ENCODE data around the gene CD300LG. TPM values are rescaled to one million over a fixed set of nuclear protein-coding genes. Genes with fewer than 3 reads are reported as not detected.
"Not testable (repeated sequence)": the region's sequence is repeated elsewhere in the genome, so short reads cannot be mapped to it uniquely, and the experiment has no call there.

CD300LG gene, protein sequence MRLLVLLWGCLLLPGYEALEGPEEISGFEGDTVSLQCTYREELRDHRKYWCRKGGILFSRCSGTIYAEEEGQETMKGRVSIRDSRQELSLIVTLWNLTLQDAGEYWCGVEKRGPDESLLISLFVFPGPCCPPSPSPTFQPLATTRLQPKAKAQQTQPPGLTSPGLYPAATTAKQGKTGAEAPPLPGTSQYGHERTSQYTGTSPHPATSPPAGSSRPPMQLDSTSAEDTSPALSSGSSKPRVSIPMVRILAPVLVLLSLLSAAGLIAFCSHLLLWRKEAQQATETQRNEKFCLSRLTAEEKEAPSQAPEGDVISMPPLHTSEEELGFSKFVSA
- total RNA-seq (2014; rRNA removed; shearing (Covaris generic)): not detected in 2 replicates
- total RNA-seq (2022): not detected in 2 replicates
- not detected for Bru-seq, nascent RNA
- not detected for BruChase-seq, experiment 1, labeled RNA remaining after a 6-hour chase
- BruChase-seq, experiment 2, labeled RNA remaining after a 2-hour chase: not detected
- long read RNA-seq: 0 reads

DNA sequence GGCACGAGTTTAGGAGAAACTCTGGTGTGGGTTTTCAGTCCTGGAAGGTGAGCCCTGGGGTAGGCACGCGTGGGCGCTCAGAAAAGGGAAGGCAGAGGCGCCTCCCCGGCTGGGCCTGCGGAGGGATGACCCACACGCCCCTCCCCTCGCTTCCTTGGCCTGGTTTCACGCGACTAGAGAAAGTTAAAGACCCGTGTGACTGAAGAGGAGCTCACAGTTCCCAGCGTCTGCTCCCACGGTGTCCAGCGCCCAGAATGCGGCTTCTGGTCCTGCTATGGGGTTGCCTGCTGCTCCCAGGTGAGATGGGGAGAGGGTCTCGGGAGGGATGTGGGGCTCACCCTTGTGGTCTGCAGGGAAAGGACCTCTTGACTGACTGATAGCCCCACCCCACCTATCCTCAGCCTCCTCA lies at the start of gene CD300LG:
TSS of gene CD300LG (plus strand) at position 214 of the 409 bp plus-strand sequence. CDS start at position 255, 41 bp downstream.
- no peaks in the 10 kb centered on the region for H3K79me2 ChIP-seq (ENCODE audit: insufficient read depth, low read depth, low read length)
- no peak within 1 kb of the TSS for H3K4me3 ChIP-seq (ENCODE audit: low read depth, low read length, poor library complexity, severe bottlenecking)
- no peak within 1 kb of the TSS for H3K4me2 ChIP-seq (ENCODE audit: low read length)
- BruUV-seq (replicated peaks): no TSS peak
- no peak within 1 kb of the TSS for H3K27ac ChIP-seq (ENCODE audit: low read depth, low read length, poor library complexity, severe bottlenecking)
- H3K9me3 ChIP-seq (ENCODE audit: low read length): no peaks in the 10 kb centered on the region
- no peak for DNase-seq (ENCODE audit: low spot score)
- H3K4me1 ChIP-seq (ENCODE audit: insufficient read depth, low read length, poor library complexity, severe bottlenecking): no peaks in the 10 kb centered on the region
- H2AFZ ChIP-seq (ENCODE audit: low read length): no peak within 1 kb of the TSS
- no peaks in the 10 kb centered on the region for H3K9me2 ChIP-seq (ENCODE audit: insufficient read depth, low read length)
- H3K36me3 ChIP-seq (ENCODE audit: insufficient read depth, low read length): no peaks in the 10 kb centered on the region
- CTCF ChIA-PET (ENCODE audit: unreplicated experiment): no interaction called here
- H4K20me1 ChIP-seq (ENCODE audit: insufficient read depth, low read length): no peaks in the 10 kb centered on the region
- intact Hi-C loops (cut with micrococcal nuclease; ENCODE audit: unreplicated experiment): loop anchor here (1.0 kb wide), 1 partner anchor 153 kb away; no protein-coding TSS in a partner anchor
- TF ChIP-seq, protein P1, sequence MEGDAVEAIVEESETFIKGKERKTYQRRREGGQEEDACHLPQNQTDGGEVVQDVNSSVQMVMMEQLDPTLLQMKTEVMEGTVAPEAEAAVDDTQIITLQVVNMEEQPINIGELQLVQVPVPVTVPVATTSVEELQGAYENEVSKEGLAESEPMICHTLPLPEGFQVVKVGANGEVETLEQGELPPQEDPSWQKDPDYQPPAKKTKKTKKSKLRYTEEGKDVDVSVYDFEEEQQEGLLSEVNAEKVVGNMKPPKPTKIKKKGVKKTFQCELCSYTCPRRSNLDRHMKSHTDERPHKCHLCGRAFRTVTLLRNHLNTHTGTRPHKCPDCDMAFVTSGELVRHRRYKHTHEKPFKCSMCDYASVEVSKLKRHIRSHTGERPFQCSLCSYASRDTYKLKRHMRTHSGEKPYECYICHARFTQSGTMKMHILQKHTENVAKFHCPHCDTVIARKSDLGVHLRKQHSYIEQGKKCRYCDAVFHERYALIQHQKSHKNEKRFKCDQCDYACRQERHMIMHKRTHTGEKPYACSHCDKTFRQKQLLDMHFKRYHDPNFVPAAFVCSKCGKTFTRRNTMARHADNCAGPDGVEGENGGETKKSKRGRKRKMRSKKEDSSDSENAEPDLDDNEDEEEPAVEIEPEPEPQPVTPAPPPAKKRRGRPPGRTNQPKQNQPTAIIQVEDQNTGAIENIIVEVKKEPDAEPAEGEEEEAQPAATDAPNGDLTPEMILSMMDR (conservative IDR thresholded peaks at IDR 0.05; ENCODE audit: low read length): no peak
- TF ChIP-seq EZH2phosphoT487 (IDR thresholded peaks at IDR 0.05; ENCODE audit: borderline replicate concordance, low read depth, low read length): no peak
- POLR2A ChIA-PET: interaction anchor here (0.6 kb wide), 1 partner anchor 146 kb away, joined by 4 read pairs; no protein-coding TSS in a partner anchor

DNA sequence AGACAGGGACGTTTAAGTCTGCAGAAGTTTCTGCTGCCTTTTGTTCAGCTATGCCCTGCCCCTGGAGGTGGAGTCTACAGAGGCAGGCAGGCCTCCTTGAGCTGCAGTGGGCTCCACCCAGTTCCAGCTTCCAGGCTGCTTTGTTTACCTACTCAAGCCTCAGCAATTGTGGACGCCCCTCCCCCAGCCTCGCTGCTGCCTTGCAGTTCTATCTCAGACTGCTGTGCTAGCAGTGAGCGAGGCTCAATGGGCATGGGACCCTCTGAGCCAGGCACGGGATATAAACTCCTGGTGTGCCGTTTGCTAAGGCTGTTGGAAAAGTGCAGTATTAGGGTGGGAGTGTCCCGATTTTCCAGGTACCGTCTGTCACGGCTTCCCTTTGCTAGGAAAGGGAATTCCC lies 49.0 kb upstream of the CD300LG start:
- H3K27ac ChIP-seq (ENCODE audit: low read depth, low read length, poor library complexity, severe bottlenecking); intact Hi-C loops (cut with micrococcal nuclease; ENCODE audit: unreplicated experiment); H3K9me2 ChIP-seq (ENCODE audit: insufficient read depth, low read length); POLR2A ChIA-PET; H3K79me2 ChIP-seq (ENCODE audit: insufficient read depth, low read depth, low read length); H2AFZ ChIP-seq (ENCODE audit: low read length); H3K36me3 ChIP-seq (ENCODE audit: insufficient read depth, low read length); H3K4me3 ChIP-seq (ENCODE audit: low read depth, low read length, poor library complexity, severe bottlenecking); BruUV-seq (replicated peaks); H3K4me1 ChIP-seq (ENCODE audit: insufficient read depth, low read length, poor library complexity, severe bottlenecking); H3K9me3 ChIP-seq (ENCODE audit: low read length); H4K20me1 ChIP-seq (ENCODE audit: insufficient read depth, low read length); H3K4me2 ChIP-seq (ENCODE audit: low read length); CTCF ChIA-PET (ENCODE audit: unreplicated experiment); DNase-seq (ENCODE audit: low spot score): not testable (repeated sequence)

DNA sequence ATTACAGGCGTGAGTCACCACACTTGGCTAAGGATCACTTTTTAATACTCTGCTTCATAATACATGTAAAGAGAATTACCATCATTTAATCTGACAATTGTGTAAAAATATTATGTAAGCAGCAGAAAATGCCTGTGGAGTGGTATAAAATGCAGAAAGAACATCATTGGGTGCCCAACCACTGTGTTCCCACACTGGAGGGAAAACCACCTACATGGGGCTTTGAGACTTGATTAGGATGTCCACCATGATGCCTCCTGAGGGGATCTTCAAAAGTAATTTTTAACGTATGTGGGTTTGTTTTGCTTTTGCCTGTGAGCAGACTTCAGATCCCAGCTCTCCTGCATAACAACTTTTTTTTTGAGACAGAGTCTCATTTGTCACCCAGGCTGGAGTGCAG lies 47.9 kb upstream of the CD300LG start:
- Histone ChIP-seq H3K9me2 (ENCODE audit: insufficient read depth, low read length) (no peaks in the 10 kb centered on the region), H4K20me1 (ENCODE audit: insufficient read depth, low read length) (no peaks in the 10 kb centered on the region), H3K4me3 (ENCODE audit: low read depth, low read length, poor library complexity, severe bottlenecking) (no peak overlapping the region), H3K27ac (ENCODE audit: low read depth, low read length, poor library complexity, severe bottlenecking) (no peak overlapping the region), H3K4me2 (ENCODE audit: low read length) (no peak overlapping the region), H3K4me1 (ENCODE audit: insufficient read depth, low read length, poor library complexity, severe bottlenecking) (no peaks in the 10 kb centered on the region), H3K36me3 (ENCODE audit: insufficient read depth, low read length) (no peaks in the 10 kb centered on the region), H2AFZ (ENCODE audit: low read length) (no peak overlapping the region), H3K9me3 (ENCODE audit: low read length) (no peaks in the 10 kb centered on the region), H3K79me2 (ENCODE audit: insufficient read depth, low read depth, low read length) (no peaks in the 10 kb centered on the region)
- no TSS peak for BruUV-seq (replicated peaks)
- intact Hi-C loops (cut with micrococcal nuclease; ENCODE audit: unreplicated experiment): no loop called here
- TF ChIP-seq, protein P1 (conservative IDR thresholded peaks at IDR 0.05; ENCODE audit: low read length): no peak
- no peak for TF ChIP-seq EZH2phosphoT487 (IDR thresholded peaks at IDR 0.05; ENCODE audit: borderline replicate concordance, low read depth, low read length)
- ChIA-PET CTCF (ENCODE audit: unreplicated experiment) (no interaction called here), POLR2A (interaction anchor here (0.6 kb wide), 2 partner anchors 185 to 1309 kb away, joined by 3 to 4 read pairs; no protein-coding TSS in a partner anchor)
- no peak for DNase-seq (ENCODE audit: low spot score)

Measured in OCI-LY7 (cell line).